PC-3 (cell line): Measurements from ENCODE around the gene PRDX3. TPM values are rescaled to one million over a fixed set of nuclear protein-coding genes. Genes with fewer than 3 reads are reported as not detected.

Source experiments
- ATAC-seq: fragments of 200-7000 bp; cut with Tn5 transposase; 2 replicates; pipeline ENCODE4 v1.9.1; 2020; ENCODE audit warnings: mild to moderate bottlenecking, moderate library complexity
- BruUV-seq: library from RNA; stranded (reverse); fragments of 400-500 nt; replicated peaks from 2 replicates; lab custom pipeline; 2021; lab: Mats Ljungman, UMichigan
- CTCF ChIA-PET: fragments of 300-600 bp; sonication (Branson Sonifier 250); formaldehyde crosslinking; loops from one replicate; lab custom pipeline; 2022; ENCODE audit warnings: antibody characterized with exemption; lab: Charles Lee
- POLR2A ChIA-PET: fragments of 300-600 bp; sonication (Branson Sonifier 250); formaldehyde crosslinking; loops from one replicate; lab custom pipeline; 2022; ENCODE audit warnings: antibody characterized with exemption; ENCODE audit not compliant: unreplicated experiment; lab: Charles Lee
- DNase-seq: peaks from one replicate; pipeline ENCODE4 v3.0.0-alpha.2; 2015
- H2AFZ ChIP-seq: fragments of 300-600 bp; sonication (generic); 2 replicates; pipeline ENCODE4 v1.6.0; 2016; ENCODE audit warnings: antibody characterized with exemption, low read length
- H3F3A ChIP-seq: fragments of 300-600 bp; sonication (generic); one replicate; pipeline ENCODE4 v1.6.0; 2017; ENCODE audit warnings: antibody characterized with exemption, low read length, control low read depth, mild to moderate bottlenecking; ENCODE audit not compliant: unreplicated experiment
- H3K27ac ChIP-seq: fragments of 300-600 bp; sonication (generic); 2 replicates; pipeline ENCODE4 v1.5.1; 2016; ENCODE audit warnings: mild to moderate bottlenecking, low read length
- H3K27me3 ChIP-seq: fragments of 300-600 bp; sonication (generic); 2 replicates; pipeline ENCODE4 v1.6.1; 2016; ENCODE audit warnings: low read length, mixed read lengths
- H3K36me3 ChIP-seq: fragments of 300-600 bp; sonication (generic); 2 replicates; pipeline ENCODE4 v1.6.1; 2016; ENCODE audit warnings: low read depth, mixed run types, low read length, mixed read lengths
- H3K4me1 ChIP-seq: fragments of 300-600 bp; sonication (generic); 2 replicates; pipeline ENCODE4 v1.5.1; 2016; ENCODE audit warnings: low read length; ENCODE audit not compliant: insufficient read depth
- H3K4me2 ChIP-seq: fragments of 300-600 bp; sonication (generic); 2 replicates; pipeline ENCODE4 v1.6.0; 2016; ENCODE audit warnings: low read length
- H3K4me3 ChIP-seq: fragments of 300-600 bp; sonication (generic); 2 replicates; pipeline ENCODE4 v1.5.1; 2016; ENCODE audit warnings: mild to moderate bottlenecking, low read length, mixed read lengths
- H3K79me2 ChIP-seq: fragments of 300-600 bp; sonication (generic); 2 replicates; pipeline ENCODE4 v1.6.1; 2017; ENCODE audit warnings: low read length, mixed read lengths
- H3K9ac ChIP-seq: fragments of 300-600 bp; sonication (generic); 2 replicates; pipeline ENCODE4 v1.6.0; 2016; ENCODE audit warnings: mild to moderate bottlenecking, low read length
- H3K9me2 ChIP-seq: fragments of 300-600 bp; sonication (generic); replicated peaks from 2 replicates; pipeline ENCODE4 v1.6.1; 2016; ENCODE audit warnings: mixed run types, low read length, mixed read lengths
- H3K9me3 ChIP-seq: fragments of 300-600 bp; sonication (generic); 2 replicates; pipeline ENCODE4 v1.6.1; 2016; ENCODE audit warnings: low read length, mixed read lengths
- H4K20me1 ChIP-seq: fragments of 300-600 bp; sonication (generic); 2 replicates; pipeline ENCODE4 v1.6.1; 2016; ENCODE audit warnings: low read length, mixed read lengths
- EZH2 ChIP-seq: fragments of 300-600 bp; sonication (generic); IDR thresholded peaks from one replicate; pipeline ENCODE4 v1.6.1; 2017; ENCODE audit warnings: antibody characterized with exemption, mild to moderate bottlenecking, low read length; ENCODE audit not compliant: unreplicated experiment
- EZH2phosphoT487 ChIP-seq: fragments of 300-600 bp; sonication (generic); IDR thresholded peaks from 2 replicates; pipeline ENCODE4 v1.6.1; 2018; ENCODE audit warnings: mild to moderate bottlenecking, antibody characterized with exemption, low read length, borderline replicate concordance
- intact Hi-C: fragments of 100-400 bp; cut with micrococcal nuclease; formaldehyde crosslinking; loops from 2 replicates; pipeline ENCODE4 v1.9.0; 2023
- total RNA-seq: library from RNA; depleted of rRNA; stranded (reverse); fragments of >200 nt; gene quantifications from 2 replicates; pipeline ENCODE4 v1.2.3, GENCODE V29; 2014
- TF ChIP-seq, protein P1 (sequence below): fragments of 300-600 bp; sonication (generic); conservative IDR thresholded peaks from 2 replicates; pipeline ENCODE4 v1.5.1; 2017; ENCODE audit warnings: antibody characterized with exemption, low read depth, mild to moderate bottlenecking, low read length

Gene PRDX3
- total RNA-seq, 1 experiment from 2014 or later, result 153 TPM

DNA sequence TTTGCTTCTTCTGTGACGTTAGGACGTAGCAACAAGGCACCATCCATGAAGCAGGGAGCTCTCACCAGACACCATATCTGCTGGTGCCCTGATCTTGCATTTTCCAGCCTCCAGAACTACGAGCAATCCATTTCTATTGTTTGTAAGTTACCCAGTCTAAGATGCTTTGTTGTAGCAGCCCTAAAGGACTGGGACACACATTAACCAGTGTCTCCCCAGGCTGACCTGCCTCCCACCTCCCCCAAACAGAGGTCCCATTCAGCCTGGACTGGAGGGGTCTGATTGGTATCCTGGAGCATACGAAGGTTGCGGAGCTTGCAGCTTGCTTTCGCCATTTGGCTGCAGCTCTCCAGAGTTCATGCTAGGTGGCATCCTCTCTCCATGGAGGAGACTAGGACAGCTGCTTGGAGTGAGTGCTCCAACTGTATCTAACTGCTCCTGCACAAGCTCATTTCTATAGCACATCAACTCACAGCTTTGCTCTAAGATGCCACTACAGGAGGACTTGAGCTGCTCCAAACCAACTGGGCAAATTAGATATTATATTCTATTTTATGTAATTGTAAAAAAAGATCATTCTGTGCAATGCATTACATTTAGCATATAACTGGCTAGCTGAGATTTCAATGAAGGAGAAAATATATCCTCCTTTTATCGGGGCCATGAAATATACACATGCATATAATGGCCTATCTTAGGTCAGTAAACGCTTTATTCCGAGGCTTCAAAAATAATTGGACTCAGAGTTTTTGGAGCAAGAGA lies 20.8 kb upstream of the PRDX3 start:
- H4K20me1 ChIP-seq, result no peaks in the 10 kb centered on the region
- H3K4me1 ChIP-seq, result peaks cover 18% of the 10 kb centered on the region
- H3K9ac ChIP-seq, result no peak overlapping the region
- H3K4me3 ChIP-seq, result no peak overlapping the region
- TF ChIP-seq EZH2phosphoT487, result no peak
- TF ChIP-seq, protein P1, sequence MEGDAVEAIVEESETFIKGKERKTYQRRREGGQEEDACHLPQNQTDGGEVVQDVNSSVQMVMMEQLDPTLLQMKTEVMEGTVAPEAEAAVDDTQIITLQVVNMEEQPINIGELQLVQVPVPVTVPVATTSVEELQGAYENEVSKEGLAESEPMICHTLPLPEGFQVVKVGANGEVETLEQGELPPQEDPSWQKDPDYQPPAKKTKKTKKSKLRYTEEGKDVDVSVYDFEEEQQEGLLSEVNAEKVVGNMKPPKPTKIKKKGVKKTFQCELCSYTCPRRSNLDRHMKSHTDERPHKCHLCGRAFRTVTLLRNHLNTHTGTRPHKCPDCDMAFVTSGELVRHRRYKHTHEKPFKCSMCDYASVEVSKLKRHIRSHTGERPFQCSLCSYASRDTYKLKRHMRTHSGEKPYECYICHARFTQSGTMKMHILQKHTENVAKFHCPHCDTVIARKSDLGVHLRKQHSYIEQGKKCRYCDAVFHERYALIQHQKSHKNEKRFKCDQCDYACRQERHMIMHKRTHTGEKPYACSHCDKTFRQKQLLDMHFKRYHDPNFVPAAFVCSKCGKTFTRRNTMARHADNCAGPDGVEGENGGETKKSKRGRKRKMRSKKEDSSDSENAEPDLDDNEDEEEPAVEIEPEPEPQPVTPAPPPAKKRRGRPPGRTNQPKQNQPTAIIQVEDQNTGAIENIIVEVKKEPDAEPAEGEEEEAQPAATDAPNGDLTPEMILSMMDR, result peak; percentile 76
- H3K79me2 ChIP-seq, result no peaks in the 10 kb centered on the region
- no peaks in the 10 kb centered on the region for H3K9me2 ChIP-seq
- CTCF ChIA-PET, result interaction anchor here (0.6 to 1.4 kb wide), 13 partner anchors 9 to 585 kb away, joined by 3 to 7 read pairs (median 4); partner anchors contain the start of gene RGS10
- H3K9me3 ChIP-seq, result no peaks in the 10 kb centered on the region
- H3K4me2 ChIP-seq, result no peak overlapping the region
- H3K27ac ChIP-seq, result no peak overlapping the region
- no peaks in the 10 kb centered on the region for H3K36me3 ChIP-seq
- DNase-seq, result peak; percentile 70
- H3K27me3 ChIP-seq, result no peaks in the 10 kb centered on the region
- peak; percentile 88 for ATAC-seq
- BruUV-seq, result no TSS peak
- intact Hi-C loops, result loop anchor here (1.0 to 5.0 kb wide), 3 partner anchors 218 to 343 kb away; partner anchors contain the start of gene RGS10
- H2AFZ ChIP-seq, result no peak overlapping the region
- POLR2A ChIA-PET, result interaction anchor here (0.5 to 0.7 kb wide), 2 partner anchors 72 to 199 kb away, joined by 3 to 7 read pairs; no protein-coding TSS in a partner anchor
- H3F3A ChIP-seq, result no peaks in the 10 kb centered on the region

DNA sequence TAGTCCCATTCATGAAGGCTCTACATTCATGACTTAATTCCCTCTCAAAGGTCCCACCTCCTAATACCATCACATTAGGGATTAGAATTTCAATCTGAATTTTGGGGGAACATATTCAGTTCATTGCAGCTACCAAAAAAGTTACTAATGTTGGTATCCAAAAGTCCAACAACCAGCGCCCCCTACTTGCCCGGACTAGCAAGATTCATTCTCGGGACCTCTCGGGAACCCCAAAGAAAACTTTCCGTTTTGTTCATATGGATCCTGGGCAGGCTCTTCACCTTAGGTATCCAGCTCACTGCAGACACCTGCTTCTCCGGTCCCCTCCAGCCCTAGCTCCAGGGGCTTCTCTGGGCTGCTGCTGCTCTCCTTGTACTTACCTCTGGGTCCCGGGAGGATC lies 19.8 kb upstream of the PRDX3 start:
- no peaks in the 10 kb centered on the region for H3F3A ChIP-seq
- no peaks in the 10 kb centered on the region for H3K9me2 ChIP-seq
- CTCF ChIA-PET, result interaction anchor here (0.7 to 1.4 kb wide), 4 partner anchors 55 to 384 kb away, joined by 3 to 7 read pairs (median 4); no protein-coding TSS in a partner anchor
- intact Hi-C loops, result loop anchor here (2.0 to 5.0 kb wide), 2 partner anchors 249 to 344 kb away; partner anchors contain the start of gene RGS10
- TF ChIP-seq, protein P1, result peak; percentile 50
- no peak for TF ChIP-seq EZH2phosphoT487
- no peak for ATAC-seq
- DNase-seq, result no peak
- POLR2A ChIA-PET, result no interaction called here
- no peaks in the 10 kb centered on the region for H3K79me2 ChIP-seq
- no peak overlapping the region for H3K27ac ChIP-seq
- H2AFZ ChIP-seq, result no peak overlapping the region
- no TSS peak for BruUV-seq
- H3K4me1 ChIP-seq, result peaks cover 16% of the 10 kb centered on the region
- H3K27me3 ChIP-seq, result no peaks in the 10 kb centered on the region
- H3K4me2 ChIP-seq, result no peak overlapping the region
- H4K20me1 ChIP-seq, result no peaks in the 10 kb centered on the region
- no peaks in the 10 kb centered on the region for H3K36me3 ChIP-seq
- H3K9me3 ChIP-seq, result no peaks in the 10 kb centered on the region
- H3K4me3 ChIP-seq, result no peak overlapping the region
- H3K9ac ChIP-seq, result no peak overlapping the region

DNA sequence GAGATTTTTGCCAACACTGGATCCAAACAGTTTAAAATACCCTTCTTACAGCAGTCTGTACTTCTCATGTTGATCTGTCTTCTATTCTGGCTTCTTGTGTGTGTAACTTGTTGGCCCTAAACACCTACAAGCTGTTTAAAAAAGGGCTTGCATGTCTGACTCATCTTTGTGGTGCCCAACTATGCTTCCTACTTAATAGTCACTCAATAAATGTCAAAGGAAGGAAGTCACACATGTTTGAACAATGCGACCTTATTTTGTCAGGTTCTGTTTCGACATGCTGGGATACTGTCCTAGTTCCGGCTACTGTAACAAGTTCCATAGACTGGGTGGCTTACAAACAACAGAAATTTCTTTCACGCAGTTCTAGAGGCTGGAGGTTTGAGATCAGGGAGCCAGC lies 19.3 kb upstream of the PRDX3 start:
- no peak overlapping the region for H3K4me2 ChIP-seq
- BruUV-seq, result no TSS peak
- peak; percentile 72 for ATAC-seq
- DNase-seq, result peak; percentile 58
- H3K4me3 ChIP-seq, result no peak overlapping the region
- H3K27ac ChIP-seq, result no peak overlapping the region
- no peak overlapping the region for H2AFZ ChIP-seq
- no peaks in the 10 kb centered on the region for H3K27me3 ChIP-seq
- ChIA-PET CTCF (interaction anchor here (0.5 to 0.7 kb wide), 3 partner anchors 10 to 385 kb away, joined by 3 to 4 read pairs (median 4); partner anchors contain the start of gene GRK5), POLR2A (no interaction called here)
- TF ChIP-seq, protein P1, result no peak
- TF ChIP-seq EZH2phosphoT487 (no peak), EZH2 (no peak)
- intact Hi-C loops, result loop anchor here (2.0 to 5.0 kb wide), 2 partner anchors 249 to 345 kb away; partner anchors contain the start of gene RGS10
- H4K20me1 ChIP-seq, result no peaks in the 10 kb centered on the region
- H3F3A ChIP-seq, result no peaks in the 10 kb centered on the region
- H3K9me2 ChIP-seq, result no peaks in the 10 kb centered on the region
- H3K9me3 ChIP-seq, result no peaks in the 10 kb centered on the region
- peaks cover 11% of the 10 kb centered on the region for H3K4me1 ChIP-seq
- H3K36me3 ChIP-seq, result no peaks in the 10 kb centered on the region
- no peaks in the 10 kb centered on the region for H3K79me2 ChIP-seq
- H3K9ac ChIP-seq, result no peak overlapping the region
